Gastroesophageal sphincter (tissue), 4 donors: ENCODE measurements around the gene BICC1. TPM values are rescaled to one million over a fixed set of nuclear protein-coding genes. Genes with fewer than 3 reads are reported as not detected.

Experiments used
- ATAC-seq: fragments of 150-250 bp; one replicate; pipeline ENCODE4 v1.9.1; 2016; ENCODE audit warnings: mild to moderate bottlenecking, moderate library complexity
- H3K27ac ChIP-seq, 4 donors: fragments of 200-600 bp; sonication (generic) in 3 of 4; 1 replicate in 3 of 4; 2 replicates in 1 of 4; pipeline ENCODE4 v1.5.1; 2016 to 2019
- H3K27me3 ChIP-seq: fragments of 200-600 bp; sonication (generic); one replicate; pipeline ENCODE4 v1.5.1; 2019
- H3K36me3 ChIP-seq, 2 donors: fragments of 200-600 bp; sonication (generic); one replicate each; pipeline ENCODE4 v1.5.1; 2019; ENCODE audit warnings: control low read depth in 1 of 2
- H3K4me1 ChIP-seq, 3 donors: fragments of 200-600 bp; sonication (generic); 1 replicate in 2 of 3; 2 replicates in 1 of 3; pipeline ENCODE4 v1.5.1; 2016 to 2019; ENCODE audit warnings: control low read depth in 2 of 3
- H3K4me3 ChIP-seq, 2 donors: fragments of 200-600 bp; sonication (generic); one replicate each; pipeline ENCODE4 v1.5.1; 2019; ENCODE audit warnings: mild to moderate bottlenecking in 1 of 2, moderate library complexity in 1 of 2
- H3K9me3 ChIP-seq, 3 donors: fragments of 200-600 bp; sonication (generic); one replicate each; pipeline ENCODE4 v1.5.1; 2017 to 2019; ENCODE audit warnings: control low read depth in 2 of 3
- CTCF ChIP-seq, 4 experiments: fragments of 200-600 bp in 2 of 4; fragments of 450-650 bp in 2 of 4; sonication (generic) in 1 of 4; IDR thresholded peaks; one replicate each; pipeline ENCODE4 v1.5.1; 2017 to 2019; ENCODE audit warnings: antibody characterized with exemption in 4 of 4, mild to moderate bottlenecking in 2 of 4, moderate library complexity in 2 of 4
- EP300 ChIP-seq: sonication (generic); formaldehyde crosslinking; IDR thresholded peaks from one replicate; pipeline ENCODE4 v1.6.1; 2017; ENCODE audit warnings: antibody characterized with exemption, mild to moderate bottlenecking
- POLR2A ChIP-seq, 2 donors: fragments of 450-650 bp; IDR thresholded peaks; one replicate each; pipeline ENCODE4 v1.6.1; 2017; ENCODE audit warnings: antibody characterized with exemption in 2 of 2, mild to moderate bottlenecking in 2 of 2, moderate library complexity in 1 of 2
- POLR2AphosphoS5 ChIP-seq: sonication (generic); formaldehyde crosslinking; IDR thresholded peaks from one replicate; pipeline ENCODE4 v1.6.1; 2017; ENCODE audit warnings: antibody characterized with exemption
- WGBS, 2 donors: methylation state at CpG; one replicate each; pipeline ENCODE4 v1.1.5; 2018; ENCODE audit warnings: low coverage in 1 of 2; 5-methylcytosine and 5-hydroxymethylcytosine counted together
- total RNA-seq, 4 donors: library from RNA; depleted of rRNA; stranded (reverse); fragments of >200 nt; gene quantifications; one replicate each; pipeline ENCODE4 v1.1.0, GENCODE V29; 2016

Gene BICC1
- total RNA-seq, 4 donors from 2014 or later = 18.6 to 27.8 (median 22.5) TPM

DNA sequence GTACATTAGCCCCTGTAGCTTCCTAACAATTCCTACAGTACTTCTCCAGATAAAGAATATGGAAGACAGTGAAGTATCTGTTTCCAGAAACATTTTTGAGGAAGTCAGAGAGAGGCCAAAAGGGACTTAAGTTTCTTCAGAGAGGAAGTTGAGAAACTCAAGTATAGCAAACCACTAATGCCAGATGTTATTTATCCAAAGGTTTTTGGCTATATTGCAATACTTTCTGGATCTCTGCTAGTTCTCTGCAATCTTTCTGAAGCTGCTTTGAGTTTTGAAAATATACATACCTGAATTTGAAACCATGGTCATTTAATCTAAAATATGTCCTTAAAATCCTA lies 64.7 kb downstream of the BICC1 start:
- Histone ChIP-seq H3K27me3 (no peaks in the 10 kb centered on the region), H3K27ac (peak overlapping the region; percentile 42 to 68 (median 46)), H3K4me3 (no peak overlapping the region), H3K9me3 (peaks cover 0 to under 1% (median 0%) of the 10 kb centered on the region in 3 donors), H3K36me3 (no peaks in the 10 kb centered on the region), H3K4me1 (peaks cover 7 to 57% (median 10%) of the 10 kb centered on the region in 3 donors)
- ATAC-seq = peak; percentile 74
- no peak for TF ChIP-seq CTCF (IDR thresholded peaks at IDR 0.05)
- peak; percentile 40 for TF ChIP-seq POLR2AphosphoS5
- no peak for TF ChIP-seq POLR2A (IDR thresholded peaks at IDR 0.05)
- no peak for TF ChIP-seq EP300

DNA sequence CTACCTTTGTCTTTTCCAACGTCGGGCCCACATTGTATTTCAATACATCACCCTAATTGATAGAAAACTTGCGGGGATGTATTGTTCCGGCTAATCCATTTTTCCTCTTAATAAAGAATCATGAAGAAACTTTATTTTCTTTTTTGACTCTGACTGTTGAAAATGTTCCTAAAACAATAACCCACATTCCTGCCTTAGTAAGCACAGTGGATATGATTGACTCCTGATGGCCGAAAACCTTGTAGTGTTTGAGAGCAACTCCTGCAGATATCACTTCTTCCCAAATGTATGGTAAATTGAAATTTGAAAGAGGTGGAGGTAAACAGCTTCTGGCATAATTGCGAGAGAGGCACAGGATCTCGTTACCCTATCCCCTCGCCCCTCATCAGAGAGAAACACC lies 65.7 kb downstream of the BICC1 start:
- H3K9me3 ChIP-seq = peaks cover 0 to 6% (median 0%) of the 10 kb centered on the region in 3 donors
- peaks cover 7 to 57% (median 10%) of the 10 kb centered on the region in 3 donors for H3K4me1 ChIP-seq
- H3K27ac ChIP-seq = peak overlapping the region in 1 of 4 donors; percentile 48
- WGBS, 2 donors = 78 to 83% methylated on average over 8 of the region's 8 CpGs
- no peaks in the 10 kb centered on the region for H3K36me3 ChIP-seq
- no peak overlapping the region for H3K4me3 ChIP-seq
- TF ChIP-seq POLR2AphosphoS5 = no peak
- TF ChIP-seq CTCF (IDR thresholded peaks at IDR 0.05) = no peak
- TF ChIP-seq POLR2A (IDR thresholded peaks at IDR 0.05) = no peak
- no peak for TF ChIP-seq EP300
- no peak for ATAC-seq
- no peaks in the 10 kb centered on the region for H3K27me3 ChIP-seq

- WGBS, 2 donors = 78 to 89% methylated on average over 7 to 9 of the region's 11 CpGs
- ATAC-seq = no peak
- Histone ChIP-seq H3K27me3 (no peaks in the 10 kb centered on the region), H3K36me3 (no peaks in the 10 kb centered on the region), H3K9me3 (peaks cover 0 to 6% (median 0%) of the 10 kb centered on the region in 3 donors), H3K4me1 (peaks cover 7 to 51% (median 10%) of the 10 kb centered on the region in 3 donors), H3K27ac (peak overlapping the region in 2 of 4 donors; percentile 9 to 17), H3K4me3 (no peak overlapping the region)
- TF ChIP-seq POLR2A (IDR thresholded peaks at IDR 0.05) = no peak
- TF ChIP-seq POLR2AphosphoS5 = no peak
- no peak for TF ChIP-seq CTCF (IDR thresholded peaks at IDR 0.05)
- no peak for TF ChIP-seq EP300
These were observed 66.5 kb downstream of the BICC1 start for GRCh38 chr10:58579011-58579655.

DNA sequence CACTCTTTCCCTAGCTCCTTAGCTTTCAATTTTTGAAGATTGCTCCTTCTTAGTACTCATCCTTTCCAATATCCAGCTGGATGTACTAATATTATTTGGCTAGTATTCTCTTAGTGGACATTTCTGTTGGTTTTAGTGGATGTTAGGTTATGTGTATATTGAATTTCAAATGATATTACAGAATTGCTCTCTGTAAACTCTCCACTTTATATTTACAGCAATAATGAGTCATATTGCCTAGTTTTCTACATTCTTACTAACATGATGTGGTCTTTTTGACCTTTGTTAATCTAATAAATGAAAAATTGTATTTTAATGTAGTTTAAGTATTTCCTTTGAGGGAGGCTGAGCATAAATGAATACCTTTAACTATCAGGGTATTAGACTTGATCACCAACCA lies 69.4 kb downstream of the BICC1 start:
- Histone ChIP-seq H3K27me3 (no peaks in the 10 kb centered on the region), H3K4me1 (peaks cover 4 to 33% (median 5%) of the 10 kb centered on the region in 3 donors), H3K27ac (no peak overlapping the region), H3K36me3 (no peaks in the 10 kb centered on the region), H3K4me3 (no peak overlapping the region), H3K9me3 (peaks cover 0 to 6% (median 0%) of the 10 kb centered on the region in 3 donors)
- no peak for ATAC-seq
- TF ChIP-seq POLR2A (IDR thresholded peaks at IDR 0.05) (no peak), CTCF (IDR thresholded peaks at IDR 0.05) (no peak), EP300 (no peak), POLR2AphosphoS5 (no peak)

DNA sequence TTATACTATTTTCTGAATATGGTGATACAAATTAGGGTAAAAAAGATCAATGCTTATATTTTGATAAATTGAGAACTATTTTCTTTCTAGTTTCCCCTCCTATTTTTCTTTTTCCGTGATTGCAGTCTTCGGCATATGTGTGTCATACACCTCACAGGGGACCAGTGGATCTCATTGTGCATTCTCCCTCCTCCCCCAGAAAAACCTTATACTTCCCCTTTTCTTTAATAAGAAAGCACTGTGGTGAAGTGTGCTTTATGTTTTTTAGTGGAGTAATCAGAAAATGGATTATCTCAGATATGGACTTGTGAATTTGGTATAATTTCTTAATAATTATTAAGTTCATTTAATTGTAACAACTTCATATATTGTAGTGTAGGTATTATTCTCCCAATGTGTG lies 72.8 kb downstream of the BICC1 start:
- TF ChIP-seq POLR2A (IDR thresholded peaks at IDR 0.05) (no peak), CTCF (IDR thresholded peaks at IDR 0.05) (no peak), POLR2AphosphoS5 (no peak), EP300 (no peak)
- Histone ChIP-seq H3K27ac (no peak overlapping the region), H3K4me3 (no peak overlapping the region), H3K36me3 (no peaks in the 10 kb centered on the region), H3K4me1 (peaks cover 0 to 12% (median 1%) of the 10 kb centered on the region in 3 donors), H3K27me3 (no peaks in the 10 kb centered on the region), H3K9me3 (peaks cover 0 to 6% (median 0%) of the 10 kb centered on the region in 3 donors)
- WGBS, 2 donors = 97 to 100% methylated on average over 2 of the region's 2 CpGs
- ATAC-seq = no peak
